IMR-90 (cell line): ENCODE results near the gene MICU1. TPM values are rescaled to one million over a fixed set of nuclear protein-coding genes. Genes with fewer than 3 reads are reported as not detected.

Experiments
- ATAC-seq: fragments of 200-7000 bp; cut with Tn5 transposase; 2 replicates; pipeline ENCODE4 v1.9.1; 2020; ENCODE audit warnings: low read depth, mild to moderate bottlenecking, moderate library complexity
- BruUV-seq: library from RNA; stranded (reverse); fragments of 400-500 nt; replicated peaks from 2 replicates; lab custom pipeline; 2021; lab: Mats Ljungman, UMichigan
- CTCF ChIA-PET: fragments of 300-600 bp; formaldehyde crosslinking; extraction: SDS; loops from one replicate; lab custom pipeline; 2021; ENCODE audit warnings: antibody characterized with exemption; lab: Yijun Ruan, JAX
- POLR2A ChIA-PET: fragments of 300-600 bp; sonication (Branson Sonifier 250); formaldehyde crosslinking; loops from one replicate; lab custom pipeline; 2022; ENCODE audit warnings: antibody characterized with exemption; ENCODE audit not compliant: unreplicated experiment; lab: Charles Lee
- DNase-seq: peaks from one replicate; pipeline ENCODE4 v3.0.0; 2013
- H2AFZ ChIP-seq: replicated peaks from 2 replicates; pipeline ENCODE3; 2013; ENCODE audit warnings: low read length, mild to moderate bottlenecking; ENCODE audit not compliant: poor library complexity
- H2AK5ac ChIP-seq: 2 replicates; pipeline ENCODE4 v1.6.1; 2013; ENCODE audit warnings: low read depth, low read length, inconsistent platforms
- H2AK9ac ChIP-seq: replicated peaks from 2 replicates; pipeline ENCODE3; 2013; ENCODE audit warnings: mild to moderate bottlenecking, low read depth, low read length, moderate library complexity; ENCODE audit not compliant: poor library complexity
- H2BK120ac ChIP-seq: 2 replicates; pipeline ENCODE4 v1.6.1; 2013; ENCODE audit warnings: low read depth, low read length, inconsistent platforms
- H2BK15ac ChIP-seq: 3 replicates; pipeline ENCODE4 v1.6.1; 2013; ENCODE audit warnings: low read depth, low read length, inconsistent platforms
- H2BK20ac ChIP-seq: 2 replicates; pipeline ENCODE4 v1.6.1; 2013; ENCODE audit warnings: low read depth, mild to moderate bottlenecking, inconsistent platforms, low read length, moderate library complexity
- H2BK5ac ChIP-seq: 2 replicates; pipeline ENCODE4 v1.6.1; 2013; ENCODE audit warnings: mild to moderate bottlenecking, low read depth, low read length, inconsistent platforms; ENCODE audit not compliant: poor library complexity, severe bottlenecking
- H3K14ac ChIP-seq: replicated peaks from 2 replicates; pipeline ENCODE4 v1.6.1; 2013; ENCODE audit warnings: low read depth, low read length, inconsistent platforms
- H3K18ac ChIP-seq: 2 replicates; pipeline ENCODE4 v1.6.1; 2013; ENCODE audit warnings: low read depth, low read length, control low read depth
- H3K23ac ChIP-seq: 2 replicates; pipeline ENCODE4 v1.6.1; 2013; ENCODE audit warnings: low read depth, low read length, inconsistent platforms
- H3K27ac ChIP-seq: 2 replicates; pipeline ENCODE4 v1.5.1; 2013; ENCODE audit warnings: mild to moderate bottlenecking, control low read depth, low read length; ENCODE audit not compliant: insufficient read depth
- H3K27me3 ChIP-seq: 2 replicates; pipeline ENCODE4 v1.6.1; 2013; ENCODE audit warnings: low read length; ENCODE audit not compliant: control insufficient read depth, insufficient read depth
- H3K36me3 ChIP-seq: 2 replicates; pipeline ENCODE4 v1.6.1; 2013; ENCODE audit warnings: low read length, mixed read lengths; ENCODE audit not compliant: control insufficient read depth, insufficient read depth
- H3K4ac ChIP-seq: 2 replicates; pipeline ENCODE4 v1.6.1; 2013; ENCODE audit warnings: low read depth, low read length, inconsistent platforms
- H3K4me1 ChIP-seq: 2 replicates; pipeline ENCODE4 v1.6.1; 2013; ENCODE audit warnings: low read length, mixed read lengths; ENCODE audit not compliant: control insufficient read depth, insufficient read depth
- H3K4me2 ChIP-seq: 2 replicates; pipeline ENCODE4 v1.6.1; 2013; ENCODE audit warnings: low read depth, mild to moderate bottlenecking, control low read depth, low read length, moderate library complexity
- H3K4me3 ChIP-seq: 2 replicates; pipeline ENCODE4 v1.5.1; 2013; ENCODE audit warnings: low read depth, mild to moderate bottlenecking, control low read depth, low read length, moderate library complexity; ENCODE audit not compliant: insufficient read depth
- H3K56ac ChIP-seq: 2 replicates; pipeline ENCODE4 v1.6.1; 2013; ENCODE audit warnings: low read length, inconsistent platforms; ENCODE audit not compliant: insufficient read depth; ENCODE audit errors: extremely low read depth
- H3K79me1 ChIP-seq, 2 experiments: 2 replicates each; pipeline ENCODE4 v1.6.1; 2013; ENCODE audit warnings: low read length in 2 of 2, inconsistent platforms in 1 of 2, low read depth in 1 of 2
- H3K9ac ChIP-seq: 2 replicates; pipeline ENCODE4 v1.6.1; 2013; ENCODE audit warnings: low read depth, low read length, control low read depth
- H3K9me1 ChIP-seq: 2 replicates; pipeline ENCODE4 v1.6.1; 2013; ENCODE audit warnings: low read length, inconsistent platforms; ENCODE audit not compliant: insufficient read depth
- H3K9me3 ChIP-seq: 2 replicates; pipeline ENCODE4 v1.6.1; 2013; ENCODE audit warnings: low read length; ENCODE audit not compliant: control insufficient read depth, insufficient read depth
- H4K20me1 ChIP-seq: 2 replicates; pipeline ENCODE4 v1.6.1; 2013; ENCODE audit warnings: low read length, inconsistent platforms; ENCODE audit not compliant: insufficient read depth
- H4K5ac ChIP-seq: 2 replicates; pipeline ENCODE4 v1.6.1; 2013; ENCODE audit warnings: mild to moderate bottlenecking, low read depth, low read length, control low read depth
- H4K8ac ChIP-seq, 2 experiments: 2 replicates each; pipeline ENCODE4 v1.6.1; 2013; ENCODE audit warnings: low read depth in 2 of 2, low read length in 2 of 2, control low read depth in 1 of 2, inconsistent platforms in 1 of 2
- H4K91ac ChIP-seq: 2 replicates; pipeline ENCODE4 v1.6.1; 2013; ENCODE audit warnings: low read depth, low read length, inconsistent platforms; ENCODE audit not compliant: insufficient read depth
- BHLHE40 ChIP-seq: fragments of 150-350 bp; IDR thresholded peaks from 2 replicates; pipeline ENCODE4 v1.6.1; 2016; ENCODE audit warnings: mild to moderate bottlenecking, low read depth, low read length
- CEBPB ChIP-seq: IDR thresholded peaks from 2 replicates; pipeline ENCODE4 v1.6.1; 2012; ENCODE audit warnings: low read depth, low read length, improper control_type of control experiment
- CHD1 ChIP-seq: IDR thresholded peaks from 2 replicates; pipeline ENCODE4 v1.6.1; 2012; ENCODE audit warnings: low read depth, low read length, improper control_type of control experiment
- ELK1 ChIP-seq: fragments of 150-350 bp; IDR thresholded peaks from 2 replicates; pipeline ENCODE4 v1.6.1; 2016; ENCODE audit warnings: low read depth, mild to moderate bottlenecking, low read length, moderate library complexity, borderline replicate concordance
- FOS ChIP-seq: fragments of 150-350 bp; IDR thresholded peaks from 2 replicates; pipeline ENCODE4 v1.6.1; 2016; ENCODE audit warnings: low read depth, low read length
- MAFK ChIP-seq: IDR thresholded peaks from 2 replicates; pipeline ENCODE4 v1.6.1; 2012; ENCODE audit warnings: low read depth, low read length, improper control_type of control experiment
- MAZ ChIP-seq: IDR thresholded peaks from 2 replicates; pipeline ENCODE4 v1.6.1; 2012; ENCODE audit warnings: low read depth, mild to moderate bottlenecking, low read length, improper control_type of control experiment, moderate library complexity, borderline replicate concordance
- MXI1 ChIP-seq: IDR thresholded peaks from 2 replicates; pipeline ENCODE4 v1.6.1; 2012; ENCODE audit warnings: low read depth, mild to moderate bottlenecking, low read length, moderate library complexity, borderline replicate concordance
- NFE2L2 ChIP-seq: fragments of 150-350 bp; IDR thresholded peaks from 2 replicates; pipeline ENCODE4 v1.6.1; 2016; ENCODE audit warnings: low read depth, mild to moderate bottlenecking, low read length
- POLR2A ChIP-seq: IDR thresholded peaks from 2 replicates; pipeline ENCODE4 v1.6.1; 2012; ENCODE audit warnings: mild to moderate bottlenecking, low read depth, low read length
- RAD21 ChIP-seq: IDR thresholded peaks from 2 replicates; pipeline ENCODE4 v1.6.1; 2012; ENCODE audit warnings: low read length, improper control_type of control experiment
- RCOR1 ChIP-seq: IDR thresholded peaks from 2 replicates; pipeline ENCODE4 v1.6.1; 2012; ENCODE audit warnings: mild to moderate bottlenecking, low read length, improper control_type of control experiment; ENCODE audit not compliant: insufficient replicate concordance
- RFX5 ChIP-seq: IDR thresholded peaks from 2 replicates; pipeline ENCODE4 v1.8.0; 2012; ENCODE audit warnings: low read depth, mild to moderate bottlenecking, low read length, moderate library complexity
- SMC3 ChIP-seq: fragments of 150-350 bp; IDR thresholded peaks from 2 replicates; pipeline ENCODE4 v1.6.1; 2016; ENCODE audit warnings: low read depth, mild to moderate bottlenecking, antibody characterized with exemption, low read length, moderate library complexity
- USF2 ChIP-seq: fragments of 150-350 bp; IDR thresholded peaks from 2 replicates; pipeline ENCODE4 v1.6.1; 2017; ENCODE audit warnings: mild to moderate bottlenecking, antibody characterized with exemption, low read length, low read depth
- WGBS, 2 experiments: methylation state at CpG; one replicate each; pipeline versions ENCODE4 v1.1.5 to v1.1.7; 2013; ENCODE audit warnings: missing lambda C conversion rate in 2 of 2; ENCODE audit not compliant: insufficient read length in 1 of 2; ENCODE audit errors: extremely low coverage in 2 of 2; 5-methylcytosine and 5-hydroxymethylcytosine counted together
- dilution Hi-C: fragments of 300-500 bp; cut with HindIII; formaldehyde crosslinking; loops from one replicate; pipeline ENCODE4 v1.14.3; 2018; ENCODE audit warnings: low sequenced_read_pairs; ENCODE audit not compliant: unreplicated experiment
- in situ Hi-C: fragments of 300-500 bp; cut with MboI; formaldehyde crosslinking; loops from 3 replicates; pipeline ENCODE4 v1.14.3; 2019; ENCODE audit warnings: low sequenced_read_pairs, inconsistent platforms, mixed read lengths
- intact Hi-C: fragments of 100-400 bp; cut with micrococcal nuclease; formaldehyde crosslinking; loops from 2 replicates; pipeline ENCODE4 v1.10.0; 2022
- polyA plus RNA-seq, 3 experiments: library from polyadenylated mRNA; depleted of rRNA; stranded (reverse); fragments of >200 nt; gene quantifications; 2 replicates each; pipeline ENCODE4 v1.2.3, GENCODE V29; 2012; ENCODE audit warnings: low replicate concordance in 1 of 3
- total RNA-seq: library from RNA; depleted of rRNA; stranded (reverse); fragments of >200 nt; gene quantifications from 2 replicates; pipeline ENCODE4 v1.2.3, GENCODE V29; 2012
- TF ChIP-seq, protein P1 (sequence below): conservative IDR thresholded peaks from 2 replicates; pipeline ENCODE4 v1.5.1; 2012; ENCODE audit warnings: mild to moderate bottlenecking, low read depth, low read length, improper control_type of control experiment

The MICU1 gene
- total and polyA plus RNA-seq, 2 of the 4 experiments (the other 2 are of a cell fraction), result 43.6 to 44.7 TPM

- H3K9ac ChIP-seq, result no peak overlapping the region
- no peak overlapping the region for H3K56ac ChIP-seq
- no peak overlapping the region for H2BK15ac ChIP-seq
- no peak overlapping the region for H4K5ac ChIP-seq
- in situ Hi-C loops (no loop called here), dilution Hi-C loops (no loop called here), intact Hi-C loops (no loop called here)
- no peak overlapping the region for H2BK20ac ChIP-seq
- no peak overlapping the region for H4K8ac ChIP-seq
- DNase-seq (no peak), ATAC-seq (no peak)
- H3K4ac ChIP-seq, result no peak overlapping the region
- H3K4me2 ChIP-seq, result no peak overlapping the region
- no peaks in the 10 kb centered on the region for H3K4me1 ChIP-seq
- no peak overlapping the region for H2AK9ac ChIP-seq
- no peak overlapping the region for H2BK5ac ChIP-seq
- ChIA-PET POLR2A (no interaction called here), CTCF (no interaction called here)
- H3K27ac ChIP-seq, result no peak overlapping the region
- H3K9me3 ChIP-seq, result no peaks in the 10 kb centered on the region
- H3K27me3 ChIP-seq, result peaks cover 5% of the 10 kb centered on the region
- H2AFZ ChIP-seq, result no peak overlapping the region
- H2AK5ac ChIP-seq, result no peak overlapping the region
- no peak overlapping the region for H2BK120ac ChIP-seq
- no peak overlapping the region for H3K18ac ChIP-seq
- H3K79me1 ChIP-seq, result no peaks in the 10 kb centered on the region
- no peaks in the 10 kb centered on the region for H3K36me3 ChIP-seq
- no peaks in the 10 kb centered on the region for H4K20me1 ChIP-seq
- no peak overlapping the region for H3K23ac ChIP-seq
- TF ChIP-seq USF2 (no peak), RFX5 (no peak), MAZ (no peak), SMC3 (no peak), FOS (no peak), POLR2A (no peak), RCOR1 (no peak), ELK1 (no peak), RAD21 (no peak), CEBPB (no peak), NFE2L2 (no peak), CHD1 (no peak), MXI1 (no peak), BHLHE40 (no peak), MAFK (no peak)
- TF ChIP-seq, protein P1, sequence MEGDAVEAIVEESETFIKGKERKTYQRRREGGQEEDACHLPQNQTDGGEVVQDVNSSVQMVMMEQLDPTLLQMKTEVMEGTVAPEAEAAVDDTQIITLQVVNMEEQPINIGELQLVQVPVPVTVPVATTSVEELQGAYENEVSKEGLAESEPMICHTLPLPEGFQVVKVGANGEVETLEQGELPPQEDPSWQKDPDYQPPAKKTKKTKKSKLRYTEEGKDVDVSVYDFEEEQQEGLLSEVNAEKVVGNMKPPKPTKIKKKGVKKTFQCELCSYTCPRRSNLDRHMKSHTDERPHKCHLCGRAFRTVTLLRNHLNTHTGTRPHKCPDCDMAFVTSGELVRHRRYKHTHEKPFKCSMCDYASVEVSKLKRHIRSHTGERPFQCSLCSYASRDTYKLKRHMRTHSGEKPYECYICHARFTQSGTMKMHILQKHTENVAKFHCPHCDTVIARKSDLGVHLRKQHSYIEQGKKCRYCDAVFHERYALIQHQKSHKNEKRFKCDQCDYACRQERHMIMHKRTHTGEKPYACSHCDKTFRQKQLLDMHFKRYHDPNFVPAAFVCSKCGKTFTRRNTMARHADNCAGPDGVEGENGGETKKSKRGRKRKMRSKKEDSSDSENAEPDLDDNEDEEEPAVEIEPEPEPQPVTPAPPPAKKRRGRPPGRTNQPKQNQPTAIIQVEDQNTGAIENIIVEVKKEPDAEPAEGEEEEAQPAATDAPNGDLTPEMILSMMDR, result no peak
- no peaks in the 10 kb centered on the region for H3K9me1 ChIP-seq
- no peak overlapping the region for H4K91ac ChIP-seq
- no CpG with 5 or more reads among the region's 1 CpG for WGBS, 2 experiments
- BruUV-seq, result no TSS peak
- no peak overlapping the region for H3K4me3 ChIP-seq
- H3K14ac ChIP-seq, result no peak overlapping the region
Observed at GRCh38 chr10:72648301-72648700, 22.4 kb upstream of the MICU1 start.
